Adrenal gland (tissue), 5 donors: ENCODE data around the gene CAPN8.

Source experiments
- CTCF ChIP-seq, 6 experiments: fragments of 450-650 bp in 4 of 6; fragments of 200-600 bp in 2 of 6; sonication (generic) in 1 of 6; IDR thresholded peaks; 1 replicate in 5 of 6; 2 replicates in 1 of 6; pipeline versions ENCODE4 v1.5.1 to v1.8.0; 2016 to 2021; ENCODE audit warnings: antibody characterized with exemption in 6 of 6, mild to moderate bottlenecking in 2 of 6, moderate library complexity in 1 of 6
- POLR2A ChIP-seq, 2 donors: fragments of 450-650 bp; IDR thresholded peaks; one replicate each; pipeline ENCODE4 v1.6.1; 2017; ENCODE audit warnings: antibody characterized with exemption in 2 of 2, mild to moderate bottlenecking in 2 of 2, moderate library complexity in 1 of 2
- donor health status: DM: no; HTN: no; CAD: no.

- TF ChIP-seq CTCF (IDR thresholded peaks at IDR 0.05): no peak
- TF ChIP-seq POLR2A (IDR thresholded peaks at IDR 0.05): no peak
These were observed 130.8 kb downstream of the CAPN8 start for GRCh38 chr1:223534677-223535076.
